Measurements from ENCODE around the gene KCTD8.

DNA sequence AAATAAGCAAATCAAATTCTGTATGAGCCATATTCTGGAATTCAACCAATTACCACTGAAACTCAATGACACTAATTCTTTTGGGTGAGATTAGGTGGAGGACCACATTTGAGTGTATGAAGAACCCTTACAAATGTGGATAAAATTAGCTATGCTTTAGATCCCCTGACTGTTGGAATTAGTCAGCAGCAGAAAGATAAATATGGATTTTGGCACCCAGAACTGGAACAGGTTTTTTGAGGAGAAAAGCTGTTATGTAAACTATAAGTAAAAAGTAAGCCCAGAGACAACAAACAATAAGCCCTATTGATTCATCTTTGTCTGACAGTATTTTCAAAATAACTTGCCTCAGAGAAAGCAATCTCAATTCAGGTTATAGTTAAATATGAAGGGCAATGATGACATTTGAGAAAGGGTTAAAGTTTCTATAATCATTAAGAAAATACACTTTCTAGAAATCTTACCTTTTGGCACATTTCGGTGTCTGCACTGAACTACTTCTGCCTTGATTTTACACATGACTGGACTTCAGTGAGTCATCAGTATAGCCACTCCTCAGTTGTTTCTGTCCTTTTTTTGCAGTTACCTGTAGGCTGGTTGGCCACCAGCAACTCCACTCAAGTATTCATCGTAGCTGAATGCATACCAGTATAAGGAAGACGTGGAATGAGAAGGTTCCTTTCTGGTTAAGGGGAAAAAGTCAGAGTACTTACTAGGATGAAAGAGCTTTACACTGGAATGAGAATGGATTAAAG, 80.0 kb downstream of the KCTD8 start:
- TF ChIP-seq, protein P1, sequence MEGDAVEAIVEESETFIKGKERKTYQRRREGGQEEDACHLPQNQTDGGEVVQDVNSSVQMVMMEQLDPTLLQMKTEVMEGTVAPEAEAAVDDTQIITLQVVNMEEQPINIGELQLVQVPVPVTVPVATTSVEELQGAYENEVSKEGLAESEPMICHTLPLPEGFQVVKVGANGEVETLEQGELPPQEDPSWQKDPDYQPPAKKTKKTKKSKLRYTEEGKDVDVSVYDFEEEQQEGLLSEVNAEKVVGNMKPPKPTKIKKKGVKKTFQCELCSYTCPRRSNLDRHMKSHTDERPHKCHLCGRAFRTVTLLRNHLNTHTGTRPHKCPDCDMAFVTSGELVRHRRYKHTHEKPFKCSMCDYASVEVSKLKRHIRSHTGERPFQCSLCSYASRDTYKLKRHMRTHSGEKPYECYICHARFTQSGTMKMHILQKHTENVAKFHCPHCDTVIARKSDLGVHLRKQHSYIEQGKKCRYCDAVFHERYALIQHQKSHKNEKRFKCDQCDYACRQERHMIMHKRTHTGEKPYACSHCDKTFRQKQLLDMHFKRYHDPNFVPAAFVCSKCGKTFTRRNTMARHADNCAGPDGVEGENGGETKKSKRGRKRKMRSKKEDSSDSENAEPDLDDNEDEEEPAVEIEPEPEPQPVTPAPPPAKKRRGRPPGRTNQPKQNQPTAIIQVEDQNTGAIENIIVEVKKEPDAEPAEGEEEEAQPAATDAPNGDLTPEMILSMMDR (IDR thresholded peaks at IDR 0.05) = no peak
- no peak for TF ChIP-seq POLR2A (IDR thresholded peaks at IDR 0.05)

All from adrenal gland (tissue), 5 donors.